HFF-Myc (cell line): Measurements from ENCODE around the gene SPAG16.

ENCODE experiments used
- DNase-seq: peaks from one replicate; pipeline ENCODE4 v3.0.0-alpha.2; 2011; ENCODE audit warnings: low read depth; ENCODE audit errors: extremely low read depth
- H3K4me3 ChIP-seq: replicated peaks from 2 replicates; pipeline ENCODE4 v1.5.1; 2011; ENCODE audit warnings: low read depth, mild to moderate bottlenecking, control low read depth, low read length
- CTCF ChIP-seq: IDR thresholded peaks from 2 replicates; pipeline ENCODE4 v1.5.1; 2012; ENCODE audit warnings: mild to moderate bottlenecking, low read depth, low read length, control low read depth; ENCODE audit errors: missing control alignments

The SPAG16 gene

GRCh38 chr2:213763963-213764362, 479.7 kb downstream of the SPAG16 start:
- no peak for DNase-seq
- no peak overlapping the region for H3K4me3 ChIP-seq
- no peak for TF ChIP-seq CTCF

GRCh38 chr2:213764849-213765248, 480.6 kb downstream of the SPAG16 start:
- no peak for DNase-seq
- no peak for TF ChIP-seq CTCF
- no peak overlapping the region for H3K4me3 ChIP-seq

- H3K4me3 ChIP-seq = no peak overlapping the region
- no peak for TF ChIP-seq CTCF
- no peak for DNase-seq
Observed at GRCh38 chr2:213766062-213766461, 481.8 kb downstream of the SPAG16 start.

GRCh38 chr2:213766465-213766901, 482.2 kb downstream of the SPAG16 start:
- TF ChIP-seq CTCF = no peak
- H3K4me3 ChIP-seq = no peak overlapping the region
- no peak for DNase-seq

GRCh38 chr2:213787869-213788268, 503.6 kb downstream of the SPAG16 start:
- DNase-seq = no peak
- no peak for TF ChIP-seq CTCF
- H3K4me3 ChIP-seq = no peak overlapping the region

GRCh38 chr2:213789940-213790339, 505.7 kb downstream of the SPAG16 start:
- no peak for TF ChIP-seq CTCF
- H3K4me3 ChIP-seq = no peak overlapping the region
- no peak for DNase-seq

- H3K4me3 ChIP-seq = no peak overlapping the region
- TF ChIP-seq CTCF = no peak
- DNase-seq = no peak
Observed at GRCh38 chr2:213792045-213792444, 507.8 kb downstream of the SPAG16 start.
